GM12878 (cell line): Measurements from ENCODE around the gene AOPEP. TPM values are rescaled to one million over a fixed set of nuclear protein-coding genes. Genes with fewer than 3 reads are reported as not detected.

Experiments used
- ATAC-seq: fragments of 200-7000 bp; cut with Tn5 transposase; 3 replicates; pipeline ENCODE4 v1.9.1; 2020; ENCODE audit warnings: mild to moderate bottlenecking, moderate library complexity
- BruUV-seq: library from RNA; stranded (reverse); fragments of 400-500 nt; replicated peaks from 2 replicates; lab custom pipeline; 2021; lab: Mats Ljungman, UMichigan
- CTCF ChIA-PET: fragments of 300-600 bp; sonication (Branson Sonifier 250); formaldehyde crosslinking; extraction: SDS; loops from one replicate; lab custom pipeline; 2021; ENCODE audit warnings: inconsistent platforms; lab: Yijun Ruan, JAX
- POLR2A ChIA-PET: fragments of 350-600 bp; formaldehyde crosslinking; extraction: SDS; loops from one replicate; lab custom pipeline; 2021; ENCODE audit warnings: inconsistent platforms; lab: Charles Lee
- RAD21 ChIA-PET: fragments of 300-600 bp; sonication (Branson Sonifier 250); formaldehyde crosslinking; loops from one replicate; lab custom pipeline; 2023; ENCODE audit warnings: antibody characterized with exemption; ENCODE audit not compliant: unreplicated experiment; lab: Charles Lee
- SMC1A ChIA-PET: fragments of 300-600 bp; sonication (Branson Sonifier 250); formaldehyde crosslinking; loops from one replicate; lab custom pipeline; 2023; ENCODE audit not compliant: unreplicated experiment, uncharacterized antibody; lab: Charles Lee
- DNase-seq: peaks from one replicate; pipeline ENCODE4 v3.0.0-alpha.2; 2011; ENCODE audit warnings: low read depth, low spot score
- FAIRE-seq: peaks from 3 replicates; lab custom pipeline; 2011; peaks lifted over from hg19 to GRCh38; lab: Jason Lieb, UNC
- H2AFZ ChIP-seq: 2 replicates; pipeline ENCODE4 v1.6.0; 2011; ENCODE audit warnings: low read depth, low read length, control low read depth; ENCODE audit not compliant: control insufficient read depth
- H3K27ac ChIP-seq: 2 replicates; pipeline ENCODE4 v1.5.1; 2011; ENCODE audit warnings: control low read depth; ENCODE audit not compliant: control insufficient read depth, insufficient read depth
- H3K27me3 ChIP-seq, 2 experiments: replicated peaks in 1 of 2; 2 replicates each; pipeline versions ENCODE4 v1.6.0 to v1.6.1; 2011; ENCODE audit warnings: low read length in 1 of 2; ENCODE audit not compliant: control insufficient read depth in 2 of 2, insufficient read depth in 2 of 2
- H3K36me3 ChIP-seq, 2 experiments: 2 replicates each; pipeline ENCODE4 v1.5.1; 2011; ENCODE audit warnings: low read length in 1 of 2; ENCODE audit not compliant: control insufficient read depth in 2 of 2, insufficient read depth in 2 of 2
- H3K4me1 ChIP-seq: 2 replicates; pipeline ENCODE4 v1.6.1; 2011; ENCODE audit warnings: mild to moderate bottlenecking, low read length, moderate library complexity, mixed read lengths; ENCODE audit not compliant: control insufficient read depth, insufficient read depth
- H3K4me2 ChIP-seq: 2 replicates; pipeline ENCODE4 v1.6.0; 2011; ENCODE audit warnings: control low read depth; ENCODE audit not compliant: control insufficient read depth, insufficient read depth
- H3K4me3 ChIP-seq: fragments of 200-600 bp; sonication (generic); 2 replicates; pipeline ENCODE4 v1.5.1; 2016
- H3K79me2 ChIP-seq: 2 replicates; pipeline ENCODE4 v1.6.0; 2011; ENCODE audit warnings: low read length; ENCODE audit not compliant: control insufficient read depth, insufficient read depth
- H3K9ac ChIP-seq: 2 replicates; pipeline ENCODE4 v1.8.0; 2011; ENCODE audit warnings: low read length, control low read depth, mixed read lengths; ENCODE audit not compliant: control insufficient read depth, insufficient read depth
- H3K9me3 ChIP-seq: replicated peaks from 3 replicates; pipeline ENCODE4 v1.5.1; 2011; ENCODE audit warnings: mild to moderate bottlenecking, low read length; ENCODE audit not compliant: control insufficient read depth, insufficient read depth
- H4K20me1 ChIP-seq: 2 replicates; pipeline ENCODE4 v1.6.0; 2011; ENCODE audit not compliant: control insufficient read depth, insufficient read depth
- BCLAF1 ChIP-seq: fragments of 450-650 bp; IDR thresholded peaks from 2 replicates; pipeline ENCODE4 v1.6.1; 2017; ENCODE audit warnings: antibody characterized with exemption, mild to moderate bottlenecking, moderate library complexity
- MAX ChIP-seq: IDR thresholded peaks from 2 replicates; pipeline ENCODE4 v1.6.1; 2012; ENCODE audit warnings: low read depth, low read length, improper control_type of control experiment
- SRF ChIP-seq, 2 experiments: IDR thresholded peaks; 2 replicates each; pipeline ENCODE4 v1.6.1; 2011; ENCODE audit warnings: low read depth in 2 of 2, low read length in 2 of 2, mild to moderate bottlenecking in 1 of 2, moderate library complexity in 1 of 2
- TBL1XR1 ChIP-seq: IDR thresholded peaks from 2 replicates; pipeline ENCODE4 v1.6.1; 2012; ENCODE audit warnings: low read depth, low read length, improper control_type of control experiment
- in situ Hi-C: fragments of 300-500 bp; cut with MboI; formaldehyde crosslinking; loops from 9 replicates; pipeline ENCODE4 v1.14.3; 2018; ENCODE audit warnings: mixed read lengths
- intact Hi-C: fragments of 100-400 bp; cut with micrococcal nuclease; formaldehyde crosslinking; loops from one replicate; pipeline ENCODE4 v1.14.2; 2022; ENCODE audit not compliant: unreplicated experiment
- polyA plus RNA-seq, 11 experiments: library from polyadenylated mRNA; depleted of rRNA in 4 of 11; unstranded in 6 of 11; stranded (reverse) in 5 of 11; fragments of >200 nt; fragmentation: Nextera tagmentation in 4 of 11; fragmentation: Illumina TruSeq in 1 of 11; extraction: Ambion mirVana in 4 of 11; extraction: Trizol in 1 of 11; gene quantifications; 1 replicate in 1 of 11; 2 replicates in 10 of 11; pipeline versions ENCODE4 v1.2.1 to v1.2.3, GENCODE V29; 2011 to 2016; ENCODE audit warnings: inconsistent platforms in 2 of 11, missing spikeins in 2 of 11, low read depth in 1 of 11
- total RNA-seq, 4 experiments: library from RNA; depleted of rRNA in 3 of 4; stranded (reverse); fragments of >200 nt in 3 of 4; fragmentation: Illumina TruSeq in 1 of 4; extraction: Trizol in 1 of 4; gene quantifications; 2 replicates each; pipeline versions ENCODE4 v1.2.1 to v1.2.3, GENCODE V29; 2013 to 2021

The AOPEP gene
- total and polyA plus RNA-seq, 10 of the 15 experiments (the other 5 are each of a cell fraction or from before 2014, with no cell fraction given) = 2.3 to 16.9 (median 10.1) TPM

- no TSS peak for BruUV-seq
- peaks cover 25% of the 10 kb centered on the region for H3K4me1 ChIP-seq
- DNase-seq (no peak), ATAC-seq (no peak), FAIRE-seq (no peak)
- H3K27ac ChIP-seq = peak overlapping the region; percentile 17; the same call in 1 of the 2 replicates
- no peak overlapping the region; the same call in 1 of the 2 replicates for H2AFZ ChIP-seq
- ChIA-PET RAD21 (interaction anchor here (1.0 to 1.9 kb wide), 4 partner anchors 18 to 197 kb away, joined by 3 to 4 read pairs (median 4); no protein-coding TSS in a partner anchor), SMC1A (interaction anchor here (1.0 to 1.8 kb wide), 8 partner anchors 13 to 153 kb away, joined by 3 to 6 read pairs (median 4); partner anchors contain the start of gene AOPEP), POLR2A (interaction anchor here (0.9 kb wide), 1 partner anchor 18 kb away, joined by 3 read pairs; no protein-coding TSS in a partner anchor), CTCF (interaction anchor here (1.0 to 1.6 kb wide), 5 partner anchors 12 to 97 kb away, joined by 3 to 4 read pairs (median 3); no protein-coding TSS in a partner anchor)
- intact Hi-C loops (no loop called here), in situ Hi-C loops (no loop called here)
- TF ChIP-seq TBL1XR1 = no peak
- no peak for TF ChIP-seq SRF (IDR thresholded peaks at IDR 0.05; ENCODE audit: low read depth in 2 of 2, low read length in 2 of 2)
- no peak for TF ChIP-seq MAX
- no peak for TF ChIP-seq BCLAF1
- no peaks in the 10 kb centered on the region for H3K79me2 ChIP-seq
- no peaks in the 10 kb centered on the region for H4K20me1 ChIP-seq
- H3K36me3 ChIP-seq = no peaks in the 10 kb centered on the region
- no peak overlapping the region for H3K9ac ChIP-seq
- peaks cover 7% of the 10 kb centered on the region; the same call in 2 of the 3 replicates for H3K9me3 ChIP-seq
- no peaks in the 10 kb centered on the region for H3K27me3 ChIP-seq
- 0 out of 2 replicates have a peak overlapping the region, but pooled peaks have one; percentile 1 for H3K4me3 ChIP-seq
- H3K4me2 ChIP-seq = no peak overlapping the region; the same call in 1 of the 2 replicates
These were observed 152.7 kb downstream of the AOPEP start for GRCh38 chr9:94879230-94879629.
